Stimulated activated CD4-positive, alpha-beta T cell treated with anti-CD3 and anti-CD28 coated beads, Interleukin-12 subunit alpha, Interleukin-12 subunit beta, amount 100 ng/mL, for 48 hours (primary cell): Measurements from ENCODE around the gene DDIAS.
"Not testable (repeated sequence)": the region's sequence is repeated elsewhere in the genome, so short reads cannot be mapped to it uniquely, and the experiment has no call there.

ENCODE experiments used
- DNase-seq, 3 donors: peaks; one replicate each; pipeline ENCODE4 v3.0.0-alpha.2; 2020; ENCODE audit warnings: low read depth in 2 of 3, low spot score in 1 of 3

The DDIAS gene

DNA sequence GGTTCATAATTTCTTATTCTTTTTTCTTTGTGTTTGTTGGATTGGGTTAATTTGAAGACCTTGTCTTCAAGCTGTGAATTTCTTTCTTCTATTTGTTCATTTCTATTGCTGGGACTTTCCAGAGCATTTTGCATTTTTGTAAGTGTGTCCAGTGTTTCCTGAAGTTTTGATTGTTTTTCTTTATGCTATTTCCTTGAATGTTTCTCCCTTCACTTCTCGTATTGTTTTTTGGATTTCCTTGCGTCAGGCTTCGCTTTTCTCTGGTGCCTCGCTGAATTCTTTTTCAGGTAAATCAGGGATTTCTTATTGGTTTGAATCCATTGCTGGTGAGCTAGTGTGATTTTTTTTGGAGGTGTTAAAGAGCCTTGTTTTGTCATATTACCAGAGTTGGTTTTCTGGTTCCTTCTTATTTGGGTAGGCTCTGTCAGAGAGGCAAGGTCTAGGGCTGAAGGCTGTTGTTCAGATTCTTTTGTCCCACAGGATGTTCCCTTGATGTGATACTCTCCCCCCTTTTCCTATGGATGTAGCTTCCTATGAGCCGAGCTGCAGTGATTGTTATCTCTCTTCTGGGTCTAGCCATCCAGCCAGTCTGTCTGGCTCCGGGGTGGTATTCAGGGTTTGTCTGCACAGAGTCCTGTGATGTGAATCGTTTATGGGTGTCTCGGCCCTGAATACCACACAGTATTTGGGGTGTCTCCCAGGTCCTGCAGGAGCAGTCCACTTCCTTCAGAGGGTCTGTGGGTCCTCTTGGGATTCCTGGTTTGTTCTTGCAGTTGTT, 21.0 kb downstream of the DDIAS start:
- DNase-seq = not testable (repeated sequence)

DNA sequence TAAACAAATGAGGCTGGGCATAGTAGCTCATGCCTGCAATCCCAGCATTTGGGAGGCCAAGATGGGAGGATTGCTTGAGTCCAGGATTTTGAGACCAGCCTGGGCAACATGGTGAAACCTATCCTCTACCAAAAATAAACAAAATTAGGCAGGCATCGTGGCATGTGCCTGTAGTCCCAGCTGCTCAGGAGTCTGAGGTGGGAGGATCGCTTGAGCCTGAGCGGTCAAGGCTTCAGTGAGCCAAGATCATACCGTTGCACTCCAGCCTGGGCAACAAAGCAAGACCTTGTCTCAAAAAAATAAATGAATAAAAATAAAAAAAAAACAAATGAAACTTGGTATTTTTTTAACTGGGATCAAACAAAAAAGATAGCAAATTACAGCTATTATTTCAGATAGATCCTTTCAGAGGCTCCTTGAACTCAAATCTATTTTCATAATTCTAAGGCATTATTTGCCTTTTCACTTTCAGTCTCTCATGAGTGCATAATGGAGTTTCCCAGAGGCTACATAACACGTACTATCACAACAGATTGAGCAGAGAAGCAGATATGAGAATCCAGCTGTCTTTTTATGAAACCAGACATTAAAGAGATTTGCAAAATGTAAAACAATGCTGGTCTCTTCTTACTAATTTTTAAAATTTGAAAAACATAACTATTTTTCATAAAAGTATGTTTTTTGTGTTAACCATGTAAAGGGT, 23.1 kb downstream of the DDIAS start:
- DNase-seq = no peak

DNA sequence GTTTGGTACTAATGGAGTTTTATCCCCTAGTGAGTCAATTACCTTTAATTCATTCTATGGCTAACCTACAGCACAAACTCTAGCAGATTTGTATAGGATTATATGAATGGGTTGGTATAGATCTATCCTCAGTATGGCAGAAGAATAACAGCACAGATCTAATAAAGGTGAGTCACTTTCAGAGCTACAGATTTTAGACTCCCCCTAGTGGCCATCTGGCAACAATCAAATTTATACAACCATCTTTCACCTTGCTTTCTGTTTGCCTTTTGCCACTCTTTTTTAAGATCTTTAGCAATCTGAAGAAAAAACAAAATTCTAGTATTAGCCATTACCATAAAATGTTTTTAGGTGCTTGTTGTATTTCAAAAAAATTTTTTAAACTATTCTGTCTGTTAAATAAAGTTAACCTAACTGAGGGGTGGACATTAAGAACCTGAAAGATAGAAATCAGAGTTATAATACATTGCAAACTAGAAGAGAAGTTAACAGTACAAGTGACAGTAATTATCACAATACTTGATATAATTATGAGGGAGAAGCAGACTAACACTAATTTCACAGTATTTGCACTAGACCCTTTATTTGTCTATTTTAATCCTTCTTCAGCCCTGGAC, 25.8 kb downstream of the DDIAS start:
- peak in 1 of 3 donors; percentile 24 for DNase-seq

DNA sequence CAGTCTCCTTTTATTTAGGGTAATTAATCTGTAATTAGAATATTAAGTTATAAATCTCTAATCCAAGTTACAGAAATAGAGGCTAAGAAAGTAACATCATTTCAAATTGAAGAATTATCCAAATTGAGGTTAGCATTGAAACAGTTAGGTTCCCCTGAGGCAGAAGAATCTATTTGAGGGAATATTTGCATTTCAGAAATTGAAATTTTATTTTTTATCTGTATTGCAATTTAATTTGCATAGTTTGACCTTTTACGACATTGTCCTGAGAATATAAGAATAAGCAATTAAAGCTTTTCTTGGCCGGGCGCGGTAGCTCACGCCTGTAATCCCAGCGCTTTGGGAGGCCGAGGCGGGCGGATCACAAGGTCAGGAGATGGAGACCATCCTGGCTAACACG, 27.6 kb downstream of the DDIAS start:
- DNase-seq = no peak

DNA sequence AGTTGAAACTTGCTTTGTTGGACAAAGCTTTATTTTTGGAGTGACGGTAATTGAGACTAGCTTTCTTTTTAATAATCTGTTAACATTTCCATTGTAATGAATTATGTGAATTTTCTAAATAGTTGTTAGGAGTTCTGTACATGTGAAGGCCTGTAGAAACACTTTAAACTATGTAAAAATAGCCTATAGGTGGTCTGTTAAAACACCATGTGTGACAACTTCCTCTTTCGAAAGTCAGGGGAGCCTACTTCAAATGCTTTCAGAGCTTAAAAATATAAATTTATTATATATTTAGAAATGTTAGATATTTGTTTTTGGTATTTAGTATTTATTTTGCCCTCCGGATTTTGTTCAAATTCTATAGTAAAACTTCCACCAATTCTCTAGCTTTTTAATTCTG, 28.7 kb downstream of the DDIAS start:
- no peak for DNase-seq

DNA sequence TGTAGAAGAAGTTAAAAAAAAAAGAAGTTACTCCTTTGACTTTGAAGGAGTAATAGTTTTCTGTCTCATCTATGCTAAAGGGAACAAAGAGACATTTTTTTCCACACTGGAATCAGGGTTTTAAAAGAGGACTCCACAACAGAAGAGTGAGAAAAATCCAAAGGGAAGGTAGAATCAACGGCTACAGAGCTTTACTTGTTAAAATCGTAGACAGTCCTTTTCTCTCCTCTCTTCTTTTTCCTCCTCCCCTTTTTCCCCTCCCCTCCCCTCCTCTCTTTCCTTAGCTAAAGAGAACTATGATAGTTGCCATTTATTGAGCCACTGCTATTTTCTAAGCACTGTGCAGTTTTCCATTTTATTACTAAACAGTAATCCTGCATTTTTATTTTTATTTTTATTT, 29.2 kb downstream of the DDIAS start:
- DNase-seq = no peak

DNA sequence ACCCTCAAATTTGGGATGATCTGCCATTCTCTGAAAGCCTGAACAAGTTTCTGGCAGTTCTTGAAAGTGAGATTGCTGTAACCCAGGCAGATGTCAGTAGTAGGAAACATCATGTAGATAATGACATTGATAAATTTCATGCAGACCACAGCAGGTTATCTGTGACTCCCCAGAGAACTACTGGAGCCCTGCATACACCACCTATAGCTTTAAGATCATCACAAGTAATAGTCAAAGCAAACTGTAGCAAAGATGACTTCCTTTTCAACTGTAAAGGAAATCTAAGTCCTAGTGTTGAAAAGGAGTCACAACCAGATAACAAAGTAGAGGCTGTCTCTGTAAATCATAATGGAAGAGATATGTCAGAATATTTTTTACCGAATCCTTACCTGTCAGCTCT, 31.0 kb downstream of the DDIAS start:
- DNase-seq = no peak

DNA sequence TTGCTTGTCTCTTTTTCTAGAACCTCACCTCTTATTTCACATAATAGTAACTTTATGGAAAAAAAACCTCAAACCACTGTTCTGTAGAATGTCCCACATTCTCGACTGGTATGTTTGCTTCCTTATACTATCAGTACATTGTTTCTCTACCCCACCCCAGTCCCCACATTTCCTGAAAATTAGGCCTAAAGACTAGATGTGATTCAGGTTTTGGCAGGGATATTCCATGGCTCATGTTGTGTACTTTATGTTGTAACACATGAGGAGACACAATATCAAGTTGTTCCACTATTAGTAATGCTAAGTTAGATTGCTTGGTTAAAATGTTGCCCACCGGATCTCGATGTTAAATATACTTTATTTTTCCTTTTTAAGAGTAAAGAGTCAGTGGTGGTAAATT, 34.7 kb downstream of the DDIAS start:
- no peak for DNase-seq

DNA sequence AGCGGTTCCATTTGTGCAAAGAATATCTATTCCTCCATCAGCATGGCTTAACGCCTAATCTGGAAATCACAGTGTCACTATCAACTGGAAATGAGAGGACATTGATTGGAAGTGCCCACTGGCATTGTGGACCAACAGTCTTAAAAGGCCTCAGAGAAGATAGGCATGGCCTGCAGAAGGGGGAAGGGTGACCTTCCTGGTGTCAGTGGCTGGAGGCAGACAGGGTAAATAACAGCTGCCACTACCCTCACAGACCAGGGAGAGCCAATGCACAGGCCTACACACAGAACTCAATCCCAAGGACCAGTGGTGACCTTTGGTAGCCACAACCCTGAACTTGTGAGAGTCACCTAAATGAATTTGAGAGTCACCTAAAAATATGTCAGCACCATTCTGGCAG, 36.0 kb downstream of the DDIAS start:
- no peak for DNase-seq

DNA sequence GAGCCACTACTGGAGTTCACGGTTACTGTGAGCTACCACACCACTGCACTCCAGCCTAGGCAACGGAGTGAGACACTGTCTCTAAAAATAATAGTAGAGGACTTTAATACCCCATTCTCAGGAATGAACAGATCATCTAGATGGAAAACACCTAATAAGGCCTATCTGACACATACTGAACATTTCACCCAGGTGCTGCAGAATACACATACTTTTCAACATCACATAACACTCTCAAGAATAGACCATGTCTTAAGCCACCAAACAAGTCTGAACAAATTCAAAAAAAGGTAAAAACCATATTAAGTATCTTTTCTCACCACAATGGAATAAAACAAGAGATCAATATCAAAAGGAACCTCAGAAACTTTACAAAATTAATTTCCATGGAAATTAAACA, 37.9 kb downstream of the DDIAS start:
- DNase-seq = no peak

DNA sequence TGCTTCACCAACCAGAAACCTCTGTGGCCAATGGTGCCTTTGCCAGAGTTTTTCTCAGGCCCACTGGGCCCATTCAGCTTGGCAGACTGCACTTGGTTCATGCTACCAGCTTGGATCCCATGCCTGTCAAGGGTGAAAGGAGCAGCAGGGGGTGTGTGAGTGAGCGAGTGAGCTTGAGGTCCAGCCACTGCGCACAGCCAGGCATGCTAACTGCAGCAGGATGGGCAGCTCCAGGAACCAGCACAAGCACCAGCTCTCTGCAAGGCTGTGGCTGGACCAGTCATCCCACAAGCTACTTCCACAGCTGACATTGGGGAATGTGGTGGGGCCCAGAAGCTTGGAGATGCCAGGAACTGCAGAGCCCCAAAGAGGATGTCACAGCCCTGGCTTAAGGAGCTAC, 40.8 kb downstream of the DDIAS start:
- DNase-seq = no peak

DNA sequence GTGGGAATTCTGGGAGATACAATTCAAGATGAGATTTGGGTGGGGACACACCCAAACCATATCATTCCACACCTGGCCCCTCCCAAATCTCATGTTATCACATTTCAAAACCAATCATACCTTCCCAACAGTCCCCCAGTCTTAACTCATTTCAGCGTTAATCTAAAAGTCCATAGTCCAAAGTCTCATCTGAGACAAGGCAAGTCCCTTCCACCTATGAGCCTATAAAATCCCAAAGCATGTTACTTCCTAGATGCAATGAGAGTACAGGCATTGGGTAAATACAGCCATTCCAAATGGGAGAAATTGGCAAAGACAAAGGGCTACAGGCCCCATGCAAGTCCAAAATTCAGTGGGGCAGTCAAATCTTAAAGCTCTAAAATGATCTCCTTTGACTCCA, 41.9 kb downstream of the DDIAS start:
- not testable (repeated sequence) for DNase-seq

DNA sequence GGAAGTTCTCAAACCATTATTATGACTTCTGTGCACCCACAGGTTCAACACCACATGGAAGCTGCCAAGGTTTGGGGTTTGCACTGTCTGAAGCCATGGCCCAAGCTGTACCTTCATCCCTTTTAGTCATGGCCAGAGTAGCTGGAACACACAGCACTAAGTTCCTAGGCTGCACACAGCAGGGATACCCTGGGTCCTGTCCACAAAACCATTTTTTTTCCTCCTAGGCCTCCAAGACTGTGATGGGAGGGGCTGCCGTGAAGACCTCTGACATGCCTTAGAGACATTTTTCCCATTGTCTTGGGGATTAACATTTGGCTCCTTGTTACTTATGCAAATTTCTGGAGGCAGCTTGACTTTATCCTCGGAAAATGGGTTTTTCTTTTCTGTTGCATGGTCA, 42.7 kb downstream of the DDIAS start:
- DNase-seq = no peak

DNA sequence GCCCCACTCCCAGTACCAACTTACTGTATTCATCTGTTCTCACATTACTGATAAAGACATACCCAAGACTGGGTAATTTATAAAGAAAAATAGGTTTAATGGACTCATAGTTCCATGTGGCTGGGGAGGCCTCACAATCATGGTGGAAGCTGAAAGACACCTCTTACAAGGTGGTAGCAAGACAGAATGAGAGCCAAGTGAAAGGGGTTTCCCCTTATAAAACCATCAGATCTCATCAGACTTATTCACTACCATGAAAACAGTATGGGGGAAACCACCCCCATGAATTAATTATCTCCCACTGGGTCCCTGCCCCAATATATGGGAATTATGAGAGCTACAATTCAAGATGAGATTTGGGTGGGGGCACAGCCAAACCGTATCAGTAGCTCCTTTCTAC, 43.5 kb downstream of the DDIAS start:
- not testable (repeated sequence) for DNase-seq

DNA sequence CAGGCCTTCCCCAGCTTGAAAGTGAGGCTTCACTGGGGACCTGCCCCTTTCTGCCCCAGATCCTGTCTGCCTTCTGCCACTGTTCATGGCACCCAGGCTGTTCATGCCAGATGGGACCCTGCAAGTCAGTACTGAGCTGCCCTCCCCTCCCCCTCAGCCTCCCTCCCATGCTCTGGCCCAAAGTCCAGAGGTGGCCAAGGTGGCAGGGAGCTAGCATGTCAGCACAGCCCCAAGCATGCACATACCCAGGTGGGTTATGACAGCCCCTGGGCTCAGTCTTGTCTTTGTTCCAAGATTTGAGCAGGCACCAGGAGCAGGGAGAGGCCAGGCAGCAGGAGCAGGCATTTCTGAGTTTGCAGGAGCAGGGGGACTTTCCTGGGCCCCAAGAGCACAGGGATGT, 44.1 kb downstream of the DDIAS start:
- no peak for DNase-seq

DNA sequence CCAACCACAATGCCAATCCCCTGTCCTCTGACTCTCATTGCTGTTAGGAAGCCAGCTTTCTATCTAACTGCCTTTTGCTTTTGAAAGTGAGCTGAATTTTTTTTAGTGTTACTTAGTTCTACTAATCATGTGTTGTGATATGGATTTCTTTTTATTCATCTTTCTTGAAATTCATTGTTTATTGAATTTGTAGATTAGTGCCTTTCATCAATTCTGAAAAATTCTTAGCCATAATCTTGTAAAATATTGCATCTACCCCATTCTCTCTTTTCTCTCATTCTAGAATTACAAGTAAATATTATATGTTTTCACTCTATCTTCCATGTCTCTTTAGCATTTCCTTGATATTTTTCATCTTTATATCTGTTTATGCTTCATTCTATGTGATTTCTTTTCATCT, 47.8 kb downstream of the DDIAS start:
- DNase-seq = no peak

DNA sequence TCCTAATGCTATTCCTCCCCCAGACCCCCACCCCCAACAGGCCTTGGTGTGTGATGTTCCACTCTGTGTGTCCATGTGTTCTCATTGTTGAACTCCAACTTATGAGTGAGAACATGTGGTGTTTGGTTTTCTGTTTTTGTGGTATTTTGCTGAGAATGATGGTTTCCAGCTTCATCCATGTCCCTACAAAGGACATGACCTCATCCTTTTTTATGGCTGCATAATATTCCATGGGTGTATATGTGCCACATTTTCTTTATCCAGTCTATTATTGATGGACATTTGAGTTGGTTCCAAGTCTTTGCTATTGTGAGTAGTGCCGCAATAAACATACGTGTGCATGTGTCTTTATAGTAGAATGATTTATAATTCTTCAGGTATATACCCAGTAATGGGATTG, 49.0 kb downstream of the DDIAS start:
- DNase-seq = not testable (repeated sequence)

DNA sequence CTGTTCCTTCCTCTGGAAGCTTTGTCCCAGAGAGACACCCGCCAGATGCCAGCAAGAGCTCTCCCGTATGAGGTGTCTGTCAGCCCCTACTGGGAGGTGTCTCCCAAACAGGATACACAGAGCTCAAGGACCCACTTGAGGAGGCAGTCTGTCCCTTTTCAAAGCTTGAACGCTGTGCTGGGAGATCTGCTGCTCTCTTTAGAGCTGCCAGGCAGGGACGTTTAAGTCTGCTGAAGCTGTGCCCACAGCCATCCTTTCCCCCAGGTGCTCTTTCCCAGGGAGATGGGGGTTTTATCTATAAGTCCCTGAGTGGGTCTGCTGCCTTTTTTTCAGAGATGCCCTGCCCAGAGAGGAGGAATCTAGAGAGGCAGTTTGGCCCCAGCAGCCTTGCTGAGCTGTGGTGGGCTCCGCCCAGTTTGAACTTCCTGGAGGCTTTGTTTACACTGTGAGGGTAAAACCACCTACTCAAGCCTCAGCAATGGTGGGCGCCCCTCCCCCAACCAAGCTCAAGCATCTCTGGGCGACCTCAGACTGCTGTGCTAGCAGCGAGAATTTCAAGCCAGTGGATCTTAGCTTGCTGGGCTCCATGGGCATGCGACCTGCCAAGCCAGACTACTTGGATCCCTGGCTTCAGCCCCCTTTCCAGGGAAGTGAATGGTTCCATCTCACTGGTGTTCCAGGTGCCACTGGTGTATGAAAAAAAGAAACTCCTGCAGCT, 54.4 kb downstream of the DDIAS start:
- peak in 1 of 3 donors; percentile 21 for DNase-seq

DNA sequence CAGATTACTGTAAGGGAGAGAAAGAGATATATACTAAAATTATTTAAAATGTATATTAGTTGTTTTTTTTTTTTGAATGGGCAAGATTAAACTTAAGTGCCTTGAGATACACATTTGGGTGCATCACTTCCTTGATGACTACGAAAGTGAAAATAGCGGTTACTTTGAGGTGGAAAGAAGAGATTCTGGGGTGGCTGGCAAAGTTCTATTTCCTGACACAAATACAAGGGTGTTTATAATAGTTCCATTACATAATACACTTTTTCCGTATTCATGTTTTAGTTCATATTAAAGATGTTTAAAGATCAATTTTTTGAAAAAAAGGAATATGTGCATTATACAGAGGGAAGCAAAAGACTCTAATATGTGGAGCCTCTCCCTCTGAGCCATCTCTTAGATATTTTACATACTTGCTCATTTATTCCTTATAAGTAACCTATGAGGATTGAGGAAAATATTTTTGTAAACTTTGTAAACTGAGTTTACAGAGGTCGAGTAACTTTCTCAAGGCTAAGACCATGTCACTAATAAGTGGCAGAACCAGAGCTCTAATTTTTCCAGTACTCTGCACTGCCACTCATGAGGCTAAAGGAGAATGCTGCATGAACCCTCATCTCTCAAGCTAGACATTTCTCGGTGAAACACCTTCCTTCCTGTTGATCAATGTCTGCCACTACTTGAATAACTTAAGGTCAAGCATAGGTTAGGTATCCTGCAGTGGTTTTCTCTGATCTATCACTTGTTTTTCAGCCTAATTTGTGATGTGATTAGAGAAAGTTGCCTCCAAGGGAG, 58.6 kb downstream of the DDIAS start:
- peak in 1 of 3 donors; percentile 38 for DNase-seq

DNA sequence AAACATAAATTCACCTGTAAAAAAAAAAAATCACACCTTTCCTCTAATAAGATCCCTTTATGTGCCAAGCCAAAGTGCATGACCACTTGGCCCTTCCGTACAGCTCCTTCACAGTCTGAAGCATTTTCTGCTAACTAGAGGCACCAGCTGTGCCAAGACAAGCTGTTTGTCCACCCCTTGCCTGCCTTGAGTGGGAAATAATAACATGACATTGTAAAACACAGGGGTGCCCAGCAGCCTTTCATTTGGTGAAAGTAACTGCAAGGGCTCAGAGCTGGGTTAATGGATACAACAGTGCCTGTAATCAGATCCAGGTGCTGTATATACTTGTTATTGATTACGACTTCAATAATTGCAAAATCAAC, 59.2 kb downstream of the DDIAS start:
- DNase-seq = no peak

DNA sequence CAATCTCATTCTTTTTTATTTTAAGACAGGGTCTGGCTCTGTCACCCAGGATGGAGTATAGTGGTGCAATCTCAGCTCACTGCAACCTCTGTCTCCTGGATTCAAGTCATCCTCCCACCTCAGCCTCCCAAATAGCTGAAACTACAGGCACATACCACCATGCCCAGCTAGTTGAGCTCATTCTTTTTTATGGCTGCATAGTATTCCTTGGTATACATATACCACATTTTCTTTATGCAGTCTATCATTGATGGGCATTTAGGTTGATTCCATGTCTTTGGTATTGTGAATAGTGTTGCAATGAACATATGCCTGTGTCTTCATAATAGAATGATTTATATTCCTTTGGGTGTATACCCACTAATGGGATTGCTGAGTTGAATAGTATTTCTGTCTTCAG, 60.5 kb downstream of the DDIAS start:
- DNase-seq = not testable (repeated sequence)
